GM12875 (cell line): ENCODE data around the gene FOXP1.

Source experiments
- H3K4me3 ChIP-seq: one replicate; pipeline ENCODE4 v1.5.1; 2011; ENCODE audit warnings: low read depth, low read length, control low read depth
- CTCF ChIP-seq: IDR thresholded peaks from 2 replicates; pipeline ENCODE4 v1.5.1; 2011; ENCODE audit warnings: low read depth, mild to moderate bottlenecking, control low read depth, inconsistent platforms, low read length, moderate library complexity, borderline replicate concordance; ENCODE audit not compliant: insufficient read depth

The FOXP1 gene

GRCh38 chr3:71077070-71077469 is 506.5 kb downstream of the FOXP1 start:
- TF ChIP-seq CTCF = no peak
- H3K4me3 ChIP-seq = no peak overlapping the region

GRCh38 chr3:71076361-71077002 is 507.0 kb downstream of the FOXP1 start:
- H3K4me3 ChIP-seq = no peak overlapping the region
- no peak for TF ChIP-seq CTCF

GRCh38 chr3:71075494-71075893 is 508.0 kb downstream of the FOXP1 start:
- H3K4me3 ChIP-seq = no peak overlapping the region
- TF ChIP-seq CTCF = no peak

- no peak overlapping the region for H3K4me3 ChIP-seq
- TF ChIP-seq CTCF = no peak
Measured at GRCh38 chr3:71074423-71074822, 509.1 kb downstream of the FOXP1 start.

- no peak for TF ChIP-seq CTCF
- H3K4me3 ChIP-seq = no peak overlapping the region
Measured at GRCh38 chr3:71072986-71073385, 510.5 kb downstream of the FOXP1 start.

GRCh38 chr3:71072287-71072686 is 511.2 kb downstream of the FOXP1 start:
- H3K4me3 ChIP-seq = no peak overlapping the region
- no peak for TF ChIP-seq CTCF
